Activated CD8-positive, alpha-beta T cell treated with anti-CD3 and anti-CD28 coated beads, Interleukin-2, amount 10 ng/mL, durations not matched to agents 7 days and 5 days (primary cell): ENCODE measurements around the gene VAV2. TPM values are rescaled to one million over a fixed set of nuclear protein-coding genes. Genes with fewer than 3 reads are reported as not detected.

Source experiments
- ATAC-seq: fragments of 150-1000 bp; cut with Tn5 transposase; one replicate; pipeline ENCODE4 v1.10.0; 2021; ENCODE audit warnings: moderate library complexity
- CTCF ChIA-PET: fragments of 350-600 bp; sonication (Branson Sonifier 250); formaldehyde crosslinking; loops from one replicate; lab custom pipeline; 2021; ENCODE audit warnings: antibody characterized with exemption; lab: Charles Lee
- POLR2A ChIA-PET: fragments of 350-600 bp; sonication (Branson Sonifier 250); formaldehyde crosslinking; loops from one replicate; lab custom pipeline; 2021; ENCODE audit warnings: antibody characterized with exemption; lab: Charles Lee
- DNase-seq: peaks from one replicate; pipeline ENCODE4 v3.0.0-alpha.2; 2020
- H3K27ac Mint-ChIP-seq: one replicate; pipeline ENCODE4 v1.8.0; 2021; ENCODE audit warnings: mild to moderate bottlenecking, mixed read lengths
- H3K27me3 Mint-ChIP-seq: one replicate; pipeline ENCODE4 v1.8.0; 2021; ENCODE audit warnings: low read depth, mixed read lengths
- H3K36me3 Mint-ChIP-seq: one replicate; pipeline ENCODE4 v1.8.0; 2021; ENCODE audit warnings: low read depth, mixed read lengths
- H3K4me1 Mint-ChIP-seq: one replicate; pipeline ENCODE4 v1.8.0; 2021; ENCODE audit warnings: low read depth, mixed read lengths
- H3K4me3 Mint-ChIP-seq: one replicate; pipeline ENCODE4 v1.8.0; 2021; ENCODE audit warnings: mild to moderate bottlenecking, mixed read lengths
- H3K9me3 Mint-ChIP-seq: one replicate; pipeline ENCODE4 v1.8.0; 2022; ENCODE audit warnings: mixed read lengths; ENCODE audit not compliant: insufficient read depth
- total RNA-seq, 2 experiments: library from RNA; stranded (reverse); gene quantifications; one replicate each; pipeline ENCODE4 v1.2.3, GENCODE V29; 2021

VAV2 gene
- total RNA-seq, 2 experiments from 2014 or later, result 10.1 to 10.3 TPM

GRCh38 chr9:133974631-133975341 lies 17.3 kb downstream of the VAV2 start:
- Mint-ChIP-seq H3K4me1 (no peaks in the 10 kb centered on the region), H3K4me3 (no peak overlapping the region), H3K27me3 (no peaks in the 10 kb centered on the region), H3K36me3 (no peaks in the 10 kb centered on the region), H3K27ac (no peak overlapping the region), H3K9me3 (no peaks in the 10 kb centered on the region)
- no peak for DNase-seq
- CTCF ChIA-PET, result no interaction called here
- no peak for ATAC-seq
- POLR2A ChIA-PET, result no interaction called here

GRCh38 chr9:133973791-133974630 lies 18.1 kb downstream of the VAV2 start:
- Mint-ChIP-seq H3K4me3 (no peak overlapping the region), H3K27ac (no peak overlapping the region), H3K9me3 (no peaks in the 10 kb centered on the region), H3K27me3 (no peaks in the 10 kb centered on the region), H3K4me1 (no peaks in the 10 kb centered on the region), H3K36me3 (no peaks in the 10 kb centered on the region)
- ChIA-PET POLR2A (no interaction called here), CTCF (no interaction called here)
- no peak for DNase-seq
- no peak for ATAC-seq

- Mint-ChIP-seq H3K4me3 (no peak overlapping the region), H3K4me1 (no peaks in the 10 kb centered on the region), H3K36me3 (no peaks in the 10 kb centered on the region), H3K27ac (no peak overlapping the region), H3K9me3 (no peaks in the 10 kb centered on the region), H3K27me3 (no peaks in the 10 kb centered on the region)
- DNase-seq (no peak), ATAC-seq (no peak)
- ChIA-PET POLR2A (no interaction called here), CTCF (no interaction called here)
These were observed 18.9 kb downstream of the VAV2 start for GRCh38 chr9:133973111-133973790.

- ChIA-PET CTCF (no interaction called here), POLR2A (no interaction called here)
- Mint-ChIP-seq H3K9me3 (no peaks in the 10 kb centered on the region), H3K36me3 (no peaks in the 10 kb centered on the region), H3K4me1 (no peaks in the 10 kb centered on the region), H3K27ac (no peak overlapping the region), H3K27me3 (no peaks in the 10 kb centered on the region), H3K4me3 (no peak overlapping the region)
- ATAC-seq (no peak), DNase-seq (no peak)
These were observed 19.9 kb downstream of the VAV2 start for GRCh38 chr9:133971981-133972941.

- ChIA-PET POLR2A (no interaction called here), CTCF (no interaction called here)
- Mint-ChIP-seq H3K27ac (no peak overlapping the region), H3K4me3 (no peak overlapping the region), H3K36me3 (no peaks in the 10 kb centered on the region), H3K4me1 (no peaks in the 10 kb centered on the region), H3K27me3 (no peaks in the 10 kb centered on the region), H3K9me3 (no peaks in the 10 kb centered on the region)
- no peak for DNase-seq
- ATAC-seq, result no peak
These were observed 20.8 kb downstream of the VAV2 start for GRCh38 chr9:133971121-133971951.

- ChIA-PET POLR2A (no interaction called here), CTCF (no interaction called here)
- Mint-ChIP-seq H3K27me3 (peaks cover 1% of the 10 kb centered on the region), H3K9me3 (peaks cover 5% of the 10 kb centered on the region), H3K4me1 (no peaks in the 10 kb centered on the region), H3K4me3 (no peak overlapping the region), H3K27ac (no peak overlapping the region), H3K36me3 (no peaks in the 10 kb centered on the region)
- ATAC-seq (no peak), DNase-seq (no peak)
These were observed 21.5 kb downstream of the VAV2 start for GRCh38 chr9:133970581-133971058.

- Mint-ChIP-seq H3K4me3 (no peak overlapping the region), H3K27ac (no peak overlapping the region), H3K4me1 (no peaks in the 10 kb centered on the region), H3K36me3 (no peaks in the 10 kb centered on the region), H3K27me3 (peaks cover 2% of the 10 kb centered on the region), H3K9me3 (peaks cover 9% of the 10 kb centered on the region)
- ATAC-seq (no peak), DNase-seq (no peak)
- ChIA-PET POLR2A (no interaction called here), CTCF (no interaction called here)
These were observed 22.2 kb downstream of the VAV2 start for GRCh38 chr9:133969681-133970580.

- peaks cover 2% of the 10 kb centered on the region for H3K27me3 Mint-ChIP-seq
- H3K9me3 Mint-ChIP-seq, result peaks cover 16% of the 10 kb centered on the region
- ATAC-seq (no peak), DNase-seq (no peak)
- CTCF ChIA-PET, result no interaction called here
- H3K4me3 Mint-ChIP-seq, result no peak overlapping the region
- no peaks in the 10 kb centered on the region for H3K4me1 Mint-ChIP-seq
- no peak overlapping the region for H3K27ac Mint-ChIP-seq
- H3K36me3 Mint-ChIP-seq, result peaks cover 2% of the 10 kb centered on the region
- POLR2A ChIA-PET, result no interaction called here
These were observed 23.0 kb downstream of the VAV2 start for GRCh38 chr9:133968966-133969617.

- H3K27ac Mint-ChIP-seq, result no peak overlapping the region
- ATAC-seq (no peak), DNase-seq (no peak)
- peaks cover 2% of the 10 kb centered on the region for H3K36me3 Mint-ChIP-seq
- POLR2A ChIA-PET, result no interaction called here
- no peaks in the 10 kb centered on the region for H3K4me1 Mint-ChIP-seq
- no peak overlapping the region for H3K4me3 Mint-ChIP-seq
- peaks cover 2% of the 10 kb centered on the region for H3K27me3 Mint-ChIP-seq
- peaks cover 16% of the 10 kb centered on the region for H3K9me3 Mint-ChIP-seq
- CTCF ChIA-PET, result no interaction called here
These were observed 23.7 kb downstream of the VAV2 start for GRCh38 chr9:133968428-133968827.
